HFFc6 (cell line): ENCODE measurements around the gene USP12. TPM values are rescaled to one million over a fixed set of nuclear protein-coding genes. Genes with fewer than 3 reads are reported as not detected.

Experiments
- DNase-seq: peaks from one replicate; pipeline ENCODE4 v3.0.0-alpha.2; 2018
- H3K27ac Mint-ChIP-seq: 2 replicates; pipeline ENCODE4 v1.8.0; 2020; ENCODE audit warnings: mild to moderate bottlenecking, mixed read lengths
- H3K27me3 Mint-ChIP-seq: 2 replicates; pipeline ENCODE4 v1.8.0; 2021; ENCODE audit warnings: mild to moderate bottlenecking, moderate library complexity, mixed read lengths; ENCODE audit not compliant: insufficient read depth
- H3K36me3 Mint-ChIP-seq: 2 replicates; pipeline ENCODE4 v1.8.0; 2021; ENCODE audit warnings: low read depth, mixed read lengths
- H3K4me1 Mint-ChIP-seq: 2 replicates; pipeline ENCODE4 v1.8.0; 2020; ENCODE audit warnings: low read depth, mixed read lengths
- H3K4me3 Mint-ChIP-seq: 2 replicates; pipeline ENCODE4 v1.8.0; 2020; ENCODE audit warnings: mild to moderate bottlenecking, moderate library complexity, mixed read lengths
- H3K9me3 Mint-ChIP-seq: 2 replicates; pipeline ENCODE4 v1.8.0; 2020; ENCODE audit warnings: mild to moderate bottlenecking, mixed read lengths
- total RNA-seq, 6 experiments: library from RNA; stranded (reverse); fragmentation: NEBNext Ultra II Directional; extraction: Animal tissue kit (Norgen Biotek cat#: 25700); gene quantifications; 2 replicates in 1 of 6; 3 replicates in 5 of 6; pipeline ENCODE4 v1.2.3, GENCODE V29; 2021
- TF ChIP-seq, protein P1 (sequence below): fragments of 200-600 bp; sonication (generic); IDR thresholded peaks from 2 replicates; pipeline ENCODE4 v1.5.0; 2021; ENCODE audit warnings: antibody characterized with exemption, mild to moderate bottlenecking

USP12 gene
- total RNA-seq, 6 experiments from 2014 or later: 20.0 to 25.2 (median 22.7) TPM

DNA sequence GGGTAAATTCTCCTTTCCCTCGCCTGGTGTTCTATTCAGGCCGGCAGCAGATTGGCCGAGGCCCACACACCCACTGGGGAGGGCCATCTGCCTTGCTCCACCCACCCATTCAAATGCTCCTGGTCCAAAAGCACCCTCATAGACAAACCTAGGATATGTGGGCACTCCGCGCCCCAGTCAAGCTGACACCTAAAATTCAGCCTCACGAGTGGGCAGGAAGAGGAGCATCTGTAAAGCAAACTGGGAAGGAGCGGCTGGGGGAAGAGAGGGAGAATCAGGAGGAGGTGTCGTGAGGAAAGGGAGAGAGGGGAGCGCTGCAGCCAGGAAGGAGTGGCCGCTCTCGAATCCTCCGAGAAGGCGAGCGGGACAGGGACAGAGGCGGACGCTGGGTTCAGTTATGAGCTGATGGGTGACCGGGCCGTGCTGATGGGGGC, 136.9 kb downstream of the USP12 start:
- DNase-seq: no peak
- H3K4me3 Mint-ChIP-seq: peak overlapping the region; percentile 60; the same call in 1 of the 2 replicates
- no peaks in the 10 kb centered on the region for H3K36me3 Mint-ChIP-seq
- H3K4me1 Mint-ChIP-seq: peaks cover 43% of the 10 kb centered on the region
- H3K9me3 Mint-ChIP-seq: no peaks in the 10 kb centered on the region
- peaks cover 8% of the 10 kb centered on the region for H3K27me3 Mint-ChIP-seq
- TF ChIP-seq, protein P1, sequence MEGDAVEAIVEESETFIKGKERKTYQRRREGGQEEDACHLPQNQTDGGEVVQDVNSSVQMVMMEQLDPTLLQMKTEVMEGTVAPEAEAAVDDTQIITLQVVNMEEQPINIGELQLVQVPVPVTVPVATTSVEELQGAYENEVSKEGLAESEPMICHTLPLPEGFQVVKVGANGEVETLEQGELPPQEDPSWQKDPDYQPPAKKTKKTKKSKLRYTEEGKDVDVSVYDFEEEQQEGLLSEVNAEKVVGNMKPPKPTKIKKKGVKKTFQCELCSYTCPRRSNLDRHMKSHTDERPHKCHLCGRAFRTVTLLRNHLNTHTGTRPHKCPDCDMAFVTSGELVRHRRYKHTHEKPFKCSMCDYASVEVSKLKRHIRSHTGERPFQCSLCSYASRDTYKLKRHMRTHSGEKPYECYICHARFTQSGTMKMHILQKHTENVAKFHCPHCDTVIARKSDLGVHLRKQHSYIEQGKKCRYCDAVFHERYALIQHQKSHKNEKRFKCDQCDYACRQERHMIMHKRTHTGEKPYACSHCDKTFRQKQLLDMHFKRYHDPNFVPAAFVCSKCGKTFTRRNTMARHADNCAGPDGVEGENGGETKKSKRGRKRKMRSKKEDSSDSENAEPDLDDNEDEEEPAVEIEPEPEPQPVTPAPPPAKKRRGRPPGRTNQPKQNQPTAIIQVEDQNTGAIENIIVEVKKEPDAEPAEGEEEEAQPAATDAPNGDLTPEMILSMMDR: no peak
- no peak overlapping the region for H3K27ac Mint-ChIP-seq

DNA sequence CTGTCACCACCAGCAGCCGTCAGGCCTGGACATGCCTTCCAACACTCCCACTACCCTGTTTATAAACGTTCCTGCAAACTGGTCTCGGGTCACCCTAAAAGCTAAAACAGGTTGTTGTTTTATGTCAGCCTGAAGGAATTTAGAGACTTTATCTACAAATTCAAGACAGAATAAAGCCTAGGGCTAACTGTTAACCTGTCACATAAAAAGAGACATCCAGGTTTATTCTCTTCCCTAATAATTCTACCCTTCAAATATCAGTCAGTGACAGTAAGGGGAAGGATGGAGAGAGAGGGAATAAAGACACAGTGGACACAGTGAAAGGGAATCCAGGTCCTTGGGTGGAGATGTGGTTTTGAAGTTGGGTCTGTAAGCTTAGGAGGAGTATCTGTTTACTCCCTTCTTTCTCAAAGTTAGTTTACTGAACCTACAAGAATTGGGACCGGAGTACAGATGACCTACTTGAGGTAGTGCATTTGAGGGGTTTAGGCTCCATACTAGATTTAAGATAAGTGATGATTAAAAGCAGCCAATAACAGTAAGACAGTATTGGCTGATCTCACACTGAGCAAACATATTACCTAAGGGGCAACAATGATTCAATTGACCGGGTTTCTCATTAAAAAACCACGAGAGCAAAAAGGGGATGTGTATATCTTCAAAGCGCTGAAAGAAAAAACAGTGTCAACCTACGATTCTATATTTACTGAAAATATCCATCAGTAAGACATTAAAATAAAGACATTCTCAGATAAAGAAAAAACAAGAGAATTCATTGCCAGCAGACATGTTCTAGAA, 142.7 kb downstream of the USP12 start:
- Mint-ChIP-seq H3K4me1 (peaks cover 7% of the 10 kb centered on the region), H3K27ac (no peak overlapping the region), H3K9me3 (no peaks in the 10 kb centered on the region), H3K36me3 (no peaks in the 10 kb centered on the region), H3K4me3 (no peak overlapping the region), H3K27me3 (peaks cover 24% of the 10 kb centered on the region)
- TF ChIP-seq, protein P1: no peak
- DNase-seq: no peak

DNA sequence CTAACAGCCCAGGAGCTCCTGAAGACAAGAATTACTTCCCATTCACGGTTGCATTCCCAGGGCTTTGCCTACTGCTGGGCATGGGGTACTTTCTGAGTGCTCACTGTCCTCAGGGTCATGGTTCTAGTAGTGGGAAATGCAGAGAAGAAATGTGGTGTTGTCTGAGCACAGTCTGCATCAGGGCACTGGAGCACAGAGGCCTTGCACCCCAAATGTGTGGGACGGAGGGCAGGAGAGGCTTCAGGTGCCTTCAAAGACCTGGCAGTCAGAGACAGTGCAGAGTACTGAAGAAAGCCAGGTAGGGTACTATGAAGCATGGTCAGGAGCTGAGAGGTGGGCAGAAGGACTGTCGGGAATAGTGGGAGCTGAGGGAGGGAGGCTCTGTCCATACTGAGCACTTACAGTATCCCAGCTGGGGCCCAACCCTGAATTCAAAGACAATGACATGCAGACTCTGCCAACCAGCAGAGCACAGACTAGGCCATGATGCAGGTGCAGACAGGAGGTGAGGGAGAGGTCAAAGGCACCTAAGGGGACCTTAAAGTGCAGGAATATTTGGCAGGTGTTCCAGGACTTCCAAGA, 144.4 kb downstream of the USP12 start:
- Mint-ChIP-seq H3K9me3 (no peaks in the 10 kb centered on the region), H3K4me1 (peaks cover 24% of the 10 kb centered on the region), H3K27me3 (peaks cover 24% of the 10 kb centered on the region), H3K4me3 (no peak overlapping the region), H3K27ac (no peak overlapping the region), H3K36me3 (no peaks in the 10 kb centered on the region)
- TF ChIP-seq, protein P1: no peak
- DNase-seq: no peak

DNA sequence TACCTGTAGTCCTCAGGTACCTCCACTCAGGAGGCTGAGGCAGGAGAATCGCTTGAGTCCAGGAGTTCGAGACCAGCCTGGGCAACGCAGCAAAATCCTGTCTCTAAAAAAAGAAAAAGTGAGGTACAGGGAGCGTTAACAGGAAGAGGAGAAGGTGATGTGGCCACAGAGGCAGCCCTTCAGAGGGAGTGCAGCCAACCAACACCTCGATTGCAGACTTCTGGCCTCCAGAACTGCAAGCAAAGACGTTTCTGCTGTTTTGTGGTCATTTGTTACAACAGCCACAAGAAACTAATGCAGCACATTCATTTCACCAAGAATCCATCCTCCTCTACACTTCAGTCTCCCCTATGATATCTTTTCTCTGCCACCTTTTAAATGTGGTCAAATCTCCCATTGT, 145.2 kb downstream of the USP12 start:
- Mint-ChIP-seq H3K27me3 (peaks cover 23% of the 10 kb centered on the region), H3K9me3 (no peaks in the 10 kb centered on the region), H3K4me3 (no peak overlapping the region), H3K4me1 (peaks cover 26% of the 10 kb centered on the region), H3K27ac (no peak overlapping the region), H3K36me3 (no peaks in the 10 kb centered on the region)
- TF ChIP-seq, protein P1: no peak
- DNase-seq: no peak

DNA sequence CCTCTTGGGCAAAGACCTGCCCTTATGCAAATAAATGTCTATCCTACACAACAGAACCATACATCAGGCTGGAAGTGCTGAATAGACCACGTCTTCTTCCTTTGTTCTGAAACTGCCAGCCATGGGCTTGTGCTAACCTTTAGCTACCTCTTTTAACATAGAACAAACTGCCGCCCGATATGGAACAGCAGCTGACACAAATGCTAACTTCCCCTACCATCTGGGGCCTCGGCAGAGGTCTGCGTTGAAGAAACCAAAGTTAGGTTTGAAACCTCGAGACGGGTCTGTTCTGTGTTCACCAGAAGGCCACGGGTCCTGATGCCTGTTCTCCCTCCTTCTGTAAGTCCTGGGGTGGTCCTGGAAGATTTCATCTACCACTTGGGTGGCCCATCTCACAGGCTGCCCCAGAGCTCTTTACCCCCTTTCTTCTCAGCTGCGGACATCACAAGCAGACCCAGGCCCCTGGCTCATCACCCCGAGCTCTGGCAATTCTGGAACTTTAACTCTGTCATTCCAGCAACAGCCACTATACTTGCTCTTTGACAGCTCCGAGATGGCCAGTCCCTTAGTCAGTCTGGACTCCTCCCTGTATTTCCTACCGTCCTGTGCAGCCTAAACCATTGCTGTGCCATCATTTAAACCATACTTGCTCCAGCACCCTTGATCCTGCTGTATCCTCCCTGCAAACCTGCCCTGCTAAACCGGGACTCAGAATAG, 146.7 kb downstream of the USP12 start:
- Mint-ChIP-seq H3K4me1 (peaks cover 26% of the 10 kb centered on the region), H3K9me3 (no peaks in the 10 kb centered on the region), H3K4me3 (no peak overlapping the region), H3K27ac (no peak overlapping the region), H3K27me3 (peaks cover 18% of the 10 kb centered on the region), H3K36me3 (no peaks in the 10 kb centered on the region)
- DNase-seq: no peak
- TF ChIP-seq, protein P1: no peak
